GM04503 (cell line): ENCODE measurements around the gene GPR162.

Experiments used
- DNase-seq: peaks from one replicate; pipeline ENCODE4 v3.0.0-alpha.2; 2012; ENCODE audit warnings: low read depth

GPR162 gene

DNA sequence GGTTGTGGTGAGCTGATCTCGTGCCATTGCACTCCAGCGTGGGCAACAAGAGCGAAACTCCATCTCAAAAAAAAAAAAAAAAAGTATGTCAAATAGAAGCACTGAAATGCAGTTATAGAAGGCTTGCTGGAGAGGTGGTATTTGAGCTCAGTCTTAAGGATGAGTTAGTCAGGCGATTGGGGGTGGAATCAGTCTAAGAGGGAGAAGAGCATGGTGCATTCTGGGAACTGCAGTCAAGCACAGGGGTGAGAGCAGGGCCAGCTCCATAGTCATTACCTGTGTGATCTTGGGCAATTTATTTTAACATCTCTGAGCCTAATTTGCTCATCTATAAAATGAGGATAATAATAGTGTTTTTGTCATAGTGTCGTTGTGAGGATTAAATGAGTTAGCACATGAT is 13.3 kb downstream of the GPR162 start:
- no peak for DNase-seq

DNA sequence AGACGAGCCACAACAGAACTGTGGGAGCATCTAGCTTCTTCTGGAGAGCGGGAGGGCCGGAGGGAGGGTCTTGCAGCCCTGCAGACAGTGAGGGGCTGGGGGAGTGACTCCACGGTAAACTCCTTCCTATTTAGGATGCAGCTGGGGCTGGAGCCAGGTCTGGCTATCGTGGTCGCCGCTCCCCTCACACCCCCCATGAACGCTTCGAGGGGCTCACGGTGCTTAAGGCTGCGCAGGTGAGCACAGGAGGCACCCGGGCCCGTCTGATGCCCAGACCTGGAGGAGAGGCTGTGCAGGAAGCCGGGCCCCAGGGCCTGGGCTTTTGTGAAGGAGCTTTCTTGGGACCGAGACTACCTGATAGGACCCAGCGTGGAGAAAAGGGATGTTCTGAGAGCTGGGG is 15.2 kb downstream of the GPR162 start:
- DNase-seq: no peak

DNA sequence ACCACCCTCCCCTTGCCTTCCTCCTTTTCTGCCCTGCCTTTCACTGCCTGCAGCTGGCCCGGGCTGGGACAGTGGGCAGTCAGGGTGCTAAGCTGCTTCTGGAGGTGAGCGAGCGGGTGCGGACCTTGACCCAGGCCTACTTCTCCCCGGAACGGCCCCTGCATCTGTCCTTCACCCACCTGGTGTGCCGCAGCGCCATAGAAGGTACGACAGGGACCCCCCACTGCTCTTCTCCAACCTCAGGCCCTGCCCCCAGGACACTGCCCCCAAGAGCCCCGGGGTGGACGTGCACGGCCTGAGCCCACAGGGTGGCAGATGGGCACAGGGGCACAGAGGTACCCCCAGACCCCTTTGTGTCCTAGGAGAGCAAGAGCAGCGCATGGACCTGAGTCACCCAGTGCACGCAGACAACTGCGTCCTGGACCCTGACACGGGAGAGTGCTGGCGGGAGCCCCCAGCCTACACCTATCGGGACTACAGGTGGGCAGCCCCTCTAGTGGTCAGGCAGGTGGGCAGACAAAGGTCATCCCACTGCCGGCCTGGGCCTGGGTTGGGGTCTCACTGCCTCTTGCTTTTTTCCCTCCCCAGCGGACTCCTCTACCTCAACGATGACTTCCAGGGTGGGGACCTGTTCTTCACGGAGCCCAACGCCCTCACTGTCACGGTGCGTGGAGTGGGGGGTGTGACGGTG is 15.9 kb downstream of the GPR162 start:
- no peak for DNase-seq

GRCh38 chr12:6838854-6839253 is 17.2 kb downstream of the GPR162 start:
- DNase-seq: no peak

GRCh38 chr12:6839482-6840201 is 18.0 kb downstream of the GPR162 start:
- no peak for DNase-seq

- DNase-seq: no peak
Observed at GRCh38 chr12:6840330-6840729, 18.7 kb downstream of the GPR162 start.

- no peak for DNase-seq
Observed at GRCh38 chr12:6840761-6841515, 19.3 kb downstream of the GPR162 start, which contains the start of gene GNB3. TSS of gene GNB3 (plus strand) at chr12:6840925. CDS start at chr12:6841288, 363 bp downstream.

GRCh38 chr12:6842075-6842474 is 20.5 kb downstream of the GPR162 start:
- no peak for DNase-seq

DNA sequence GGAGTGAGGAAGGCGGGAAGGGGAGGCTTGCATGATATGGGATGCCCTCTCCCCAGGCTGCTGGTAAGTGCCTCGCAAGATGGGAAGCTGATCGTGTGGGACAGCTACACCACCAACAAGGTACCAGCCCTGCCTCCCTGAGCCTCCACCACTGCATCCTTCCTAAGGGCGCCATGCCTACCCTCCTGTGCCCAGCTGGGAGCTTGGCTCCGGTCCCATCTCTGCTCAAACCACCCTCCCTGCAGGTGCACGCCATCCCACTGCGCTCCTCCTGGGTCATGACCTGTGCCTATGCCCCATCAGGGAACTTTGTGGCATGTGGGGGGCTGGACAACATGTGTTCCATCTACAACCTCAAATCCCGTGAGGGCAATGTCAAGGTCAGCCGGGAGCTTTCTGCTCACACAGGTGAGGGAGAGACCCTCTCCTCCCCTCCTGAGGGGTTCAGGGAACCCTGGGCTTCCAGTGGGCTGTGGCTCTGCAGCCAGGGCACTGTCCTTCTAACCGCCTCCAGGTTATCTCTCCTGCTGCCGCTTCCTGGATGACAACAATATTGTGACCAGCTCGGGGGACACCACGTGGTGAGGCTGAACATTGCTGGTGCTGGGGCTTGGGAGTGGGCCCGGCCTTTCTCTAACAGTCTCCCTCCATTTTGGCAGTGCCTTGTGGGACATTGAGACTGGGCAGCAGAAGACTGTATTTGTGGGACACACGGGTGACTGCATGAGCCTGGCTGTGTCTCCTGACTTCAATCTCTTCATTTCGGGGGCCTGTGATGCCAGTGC is 21.7 kb downstream of the GPR162 start:
- no peak for DNase-seq

GRCh38 chr12:6845395-6845794 is 23.8 kb downstream of the GPR162 start:
- no peak for DNase-seq

DNA sequence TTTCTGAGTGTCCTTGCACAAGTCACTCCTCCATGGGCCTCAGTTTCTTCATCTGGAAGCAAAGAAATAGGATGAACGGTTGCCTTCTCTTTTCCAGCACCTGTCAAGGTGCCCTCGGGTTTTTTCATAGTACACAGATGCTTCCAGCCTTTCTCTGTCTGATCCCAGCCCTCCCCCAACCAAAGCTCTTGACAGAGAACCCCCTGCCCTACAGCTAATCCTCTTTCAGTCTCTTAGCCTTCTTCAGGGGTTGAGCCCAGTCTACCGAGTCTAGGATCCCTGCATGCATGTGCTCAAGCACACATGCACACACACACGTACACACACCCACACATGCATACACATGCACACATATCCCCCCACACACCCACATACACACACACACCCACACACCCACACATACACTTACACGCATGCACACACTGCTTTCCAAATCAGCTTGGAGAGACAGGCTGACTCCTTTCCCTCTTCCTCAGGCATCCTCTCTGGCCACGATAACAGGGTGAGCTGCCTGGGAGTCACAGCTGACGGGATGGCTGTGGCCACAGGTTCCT is 24.8 kb downstream of the GPR162 start:
- no peak for DNase-seq

DNA sequence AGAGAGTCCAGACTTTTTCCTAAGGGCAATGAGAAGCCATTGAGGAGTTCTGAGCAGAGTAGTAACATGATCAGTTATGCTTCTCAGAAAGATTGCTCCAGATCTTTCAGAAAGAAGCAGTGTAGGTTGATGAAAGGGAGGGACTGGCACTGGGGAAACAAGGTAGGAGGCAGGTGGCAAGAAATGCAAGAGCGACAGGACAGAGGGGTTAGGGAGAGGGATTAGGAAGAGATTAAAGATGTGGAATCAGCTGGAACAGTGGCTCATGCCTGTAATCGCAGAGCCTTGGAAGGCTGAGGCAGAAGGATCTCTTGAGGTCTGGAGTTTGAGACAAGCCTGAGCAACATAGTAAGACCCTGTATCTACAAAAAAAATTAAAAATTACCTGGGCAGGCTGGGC is 26.1 kb downstream of the GPR162 start:
- no peak for DNase-seq

DNA sequence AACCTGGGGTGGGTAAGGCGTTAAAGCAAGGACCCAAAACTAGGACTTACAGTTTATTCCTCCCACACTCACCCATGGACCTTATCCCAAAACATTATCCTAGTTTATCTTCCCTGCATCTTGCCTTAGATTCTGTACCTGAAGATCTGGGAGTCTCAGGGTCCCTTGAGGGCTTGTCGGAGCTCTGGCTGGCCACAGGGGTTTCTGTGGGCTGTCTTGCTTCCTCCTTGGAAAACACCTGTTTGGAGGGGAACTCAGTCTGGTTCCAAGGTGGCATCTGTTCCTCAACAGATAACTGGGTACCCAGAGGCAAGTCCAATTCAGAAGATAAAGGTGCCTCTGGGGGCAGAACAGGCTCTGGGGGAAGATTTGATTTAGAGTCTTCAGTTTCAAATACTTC is 27.8 kb downstream of the GPR162 start:
- no peak for DNase-seq

- DNase-seq: no peak
Observed at GRCh38 chr12:6849976-6850560, 28.4 kb downstream of the GPR162 start.

- no peak for DNase-seq
Observed at GRCh38 chr12:6850796-6851152, 29.2 kb downstream of the GPR162 start.

DNA sequence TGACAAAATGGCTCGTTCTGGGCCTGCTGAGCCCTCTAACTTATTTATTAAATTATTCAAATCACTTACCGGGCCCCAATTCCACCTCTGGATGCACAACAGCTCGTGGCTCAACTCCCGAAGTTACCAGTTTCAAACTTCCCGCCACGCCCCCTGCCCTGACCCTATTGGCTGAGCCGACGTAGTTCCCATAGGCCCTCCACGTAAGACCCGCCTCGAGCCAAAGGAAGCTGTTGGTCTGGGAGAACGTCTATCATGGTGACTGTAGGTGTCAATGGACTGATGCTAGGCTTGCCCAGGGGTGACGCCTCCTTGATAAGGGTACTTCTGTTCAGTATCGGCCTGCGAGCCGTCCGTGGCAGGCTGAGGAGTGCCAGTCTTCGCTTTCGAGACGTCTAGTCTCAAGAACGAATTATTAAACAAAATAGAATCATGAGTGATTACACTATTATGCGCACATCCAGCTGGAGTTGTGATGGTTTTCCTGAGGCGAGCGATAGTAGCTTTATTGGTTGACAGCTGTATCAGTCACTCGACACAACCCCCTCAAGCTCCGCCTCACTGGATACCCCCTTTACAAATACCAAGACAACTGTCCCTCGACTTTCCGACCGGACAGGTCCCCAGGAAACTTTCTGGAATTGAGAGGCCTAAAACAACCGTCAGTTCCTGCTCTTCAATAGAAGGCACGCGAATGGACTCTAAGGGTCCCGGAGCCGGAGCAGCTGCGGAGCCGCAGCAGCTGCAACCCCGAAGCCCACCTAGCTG is 29.7 kb downstream of the GPR162 start, which contains the start of gene CDCA3:
Gene CDCA3, minus strand, starts transcription at position 134 of the 768 bp plus-strand sequence. CDS start 334 bp downstream, outside the sequence.
- DNase-seq: peak; percentile 92

- DNase-seq: peak; percentile 98
Observed at GRCh38 chr12:6851921-6852650, 30.5 kb downstream of the GPR162 start, which contains the start of gene USP5. TSS of gene USP5 (plus strand) at chr12:6852150. CDS start at chr12:6852180, 30 bp downstream.

DNA sequence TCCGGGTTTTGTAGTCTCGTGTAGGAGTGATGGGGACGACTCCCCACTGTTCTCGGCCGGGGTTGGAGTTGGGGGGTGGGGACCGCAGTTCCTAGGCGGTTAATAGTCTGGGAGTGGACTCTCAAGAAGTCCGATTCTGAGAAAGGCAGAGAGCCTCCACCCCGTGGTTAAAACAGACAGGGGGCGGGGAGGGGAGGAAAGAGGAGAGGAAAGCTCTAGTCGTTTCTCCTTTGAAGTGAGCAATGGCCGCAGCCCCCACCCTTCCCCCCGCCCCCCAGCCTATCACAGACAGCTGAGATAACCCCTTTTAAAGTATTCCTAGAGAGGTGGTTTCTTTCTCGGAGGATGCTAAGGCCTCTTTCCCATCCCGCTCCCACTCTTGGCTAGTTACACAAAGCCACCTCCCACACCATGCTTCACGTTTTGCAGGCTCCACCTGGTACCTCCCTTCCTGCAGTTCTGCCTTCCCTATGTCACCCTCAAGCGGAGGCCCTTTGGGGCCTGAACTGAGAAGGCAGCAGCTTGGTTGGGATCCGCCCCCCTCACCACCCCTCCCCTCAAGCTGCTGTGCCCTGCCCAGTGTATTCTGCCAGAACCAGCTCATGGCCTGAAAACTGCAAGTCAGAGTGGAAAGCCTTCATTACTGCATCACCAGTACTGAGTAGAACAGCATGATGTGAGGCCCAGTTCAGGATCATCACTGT is 31.2 kb downstream of the GPR162 start:
- no peak for DNase-seq

DNA sequence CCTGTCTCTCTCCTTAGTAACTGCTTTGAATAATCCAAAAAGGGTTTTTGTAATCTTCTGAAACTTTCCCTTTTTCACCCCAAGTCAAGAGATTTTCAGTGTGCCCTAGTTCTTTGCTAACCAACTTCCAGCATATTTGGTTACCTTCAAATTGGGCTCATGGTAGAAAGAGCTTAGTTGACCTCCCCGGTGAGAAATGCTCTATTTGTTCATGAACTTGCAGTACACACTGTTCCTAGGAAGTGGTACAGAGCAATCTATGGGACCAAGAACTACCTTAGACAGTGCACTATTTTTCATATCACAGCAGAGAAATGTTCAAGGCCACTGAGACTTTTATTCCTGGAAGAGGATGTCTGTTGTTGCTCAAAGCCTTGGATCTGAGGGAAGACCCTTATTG is 32.0 kb downstream of the GPR162 start:
- no peak for DNase-seq
